ENCODE measurements around the gene PTPN14. TPM values are rescaled to one million over a fixed set of nuclear protein-coding genes. Genes with fewer than 3 reads are reported as not detected.
"Not testable (repeated sequence)": the region's sequence is repeated elsewhere in the genome, so short reads cannot be mapped to it uniquely, and the experiment has no call there.

PTPN14 gene
- polyA plus RNA-seq, 1 donor from 2014 or later = 0.07 TPM

DNA sequence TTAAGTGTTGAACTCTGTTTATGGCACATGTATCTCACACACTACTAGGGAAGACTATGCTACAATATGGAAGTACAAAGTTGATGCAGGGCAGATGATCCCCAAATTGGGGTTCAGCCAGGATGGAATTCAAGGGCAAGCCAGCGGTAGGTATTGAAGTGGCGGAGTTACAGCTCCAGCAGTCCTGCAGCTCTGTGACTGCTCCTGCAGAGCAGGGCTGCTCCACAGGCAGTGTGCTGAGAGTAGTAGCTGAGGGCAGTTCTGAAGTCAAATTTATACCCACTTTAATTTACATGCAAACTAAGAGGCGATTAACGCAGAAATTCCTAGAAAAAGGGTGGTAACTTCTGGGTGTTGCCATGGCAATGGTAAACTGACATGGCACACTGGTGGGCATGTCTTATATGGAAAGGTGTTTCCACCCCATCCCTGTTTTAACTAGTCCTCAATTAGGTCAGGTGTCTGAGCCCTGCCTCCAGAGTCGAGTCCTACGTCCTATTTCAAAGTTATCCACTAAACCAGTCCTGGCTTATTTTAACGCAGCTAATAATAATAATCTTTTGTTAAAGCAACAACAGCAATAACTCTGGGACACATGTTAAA is 31.0 kb upstream of the PTPN14 start:
- Histone ChIP-seq H3K9me3 (ENCODE audit: low read length) (no peaks in the 10 kb centered on the region), H3K9me2 (ENCODE audit: insufficient read depth, low read length) (no peaks in the 10 kb centered on the region), H3F3A (ENCODE audit: insufficient read depth, low read length, poor library complexity, severe bottlenecking) (no peaks in the 10 kb centered on the region), H2AFZ (ENCODE audit: low read depth, low read length) (no peak overlapping the region), H4K20me1 (ENCODE audit: insufficient read depth) (no peaks in the 10 kb centered on the region), H3K36me3 (ENCODE audit: insufficient read depth, low read length) (no peaks in the 10 kb centered on the region), H3K79me2 (replicated peaks; ENCODE audit: insufficient read depth, low read length) (no peaks in the 10 kb centered on the region), H3K27me3 (ENCODE audit: insufficient read depth, low read depth, low read length) (no peaks in the 10 kb centered on the region), H3K4me3 (ENCODE audit: low read length) (no peak overlapping the region), H3K4me2 (ENCODE audit: low read length) (no peak overlapping the region), H3K9ac (ENCODE audit: low read length) (no peak overlapping the region), H3K27ac (ENCODE audit: low read length) (no peak overlapping the region)
- TF ChIP-seq MXI1 (conservative IDR thresholded peaks at IDR 0.05; ENCODE audit: poor library complexity, severe bottlenecking) (no peak), RAD21 (conservative IDR thresholded peaks at IDR 0.05) (no peak)

DNA sequence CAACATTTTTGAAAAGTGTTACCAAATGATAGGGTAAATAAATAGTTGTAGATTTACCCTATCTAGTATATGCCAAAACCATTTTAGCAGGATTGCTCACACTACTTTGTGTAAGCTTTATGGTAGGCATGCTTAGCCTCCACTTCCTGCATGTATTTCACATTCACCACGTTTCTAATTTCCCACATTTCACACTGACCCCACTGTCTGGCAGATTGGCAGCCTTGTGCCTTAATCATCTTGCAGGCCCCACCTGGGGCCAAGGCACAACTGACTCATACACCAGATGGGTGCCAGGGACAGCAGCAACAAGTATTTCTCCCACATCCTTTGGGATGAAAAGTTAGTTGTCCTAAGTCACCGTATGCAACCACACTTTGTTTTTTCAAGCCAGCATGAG is 30.4 kb upstream of the PTPN14 start:
- H3K4me3 ChIP-seq (ENCODE audit: low read length) = no peak overlapping the region
- H3K4me2 ChIP-seq (ENCODE audit: low read length) = no peak overlapping the region
- H3K9me2 ChIP-seq (ENCODE audit: insufficient read depth, low read length) = no peaks in the 10 kb centered on the region
- H3K27ac ChIP-seq (ENCODE audit: low read length) = no peak overlapping the region
- no peak overlapping the region for H2AFZ ChIP-seq (ENCODE audit: low read depth, low read length)
- H4K20me1 ChIP-seq (ENCODE audit: insufficient read depth) = no peaks in the 10 kb centered on the region
- TF ChIP-seq TAF1 (IDR thresholded peaks at IDR 0.05; ENCODE audit: low read depth) = no peak
- TF ChIP-seq MXI1 (conservative IDR thresholded peaks at IDR 0.05; ENCODE audit: poor library complexity, severe bottlenecking) = no peak
- TF ChIP-seq SMC3 (conservative IDR thresholded peaks at IDR 0.05; ENCODE audit: poor library complexity) = no peak
- no peaks in the 10 kb centered on the region for H3K9me3 ChIP-seq (ENCODE audit: low read length)
- no peaks in the 10 kb centered on the region for H3K27me3 ChIP-seq (ENCODE audit: insufficient read depth, low read depth, low read length)
- H3K36me3 ChIP-seq (ENCODE audit: insufficient read depth, low read length) = no peaks in the 10 kb centered on the region
- H3K79me2 ChIP-seq (replicated peaks; ENCODE audit: insufficient read depth, low read length) = no peaks in the 10 kb centered on the region
- no peak overlapping the region for H3K9ac ChIP-seq (ENCODE audit: low read length)
- no peaks in the 10 kb centered on the region for H3F3A ChIP-seq (ENCODE audit: insufficient read depth, low read length, poor library complexity, severe bottlenecking)

DNA sequence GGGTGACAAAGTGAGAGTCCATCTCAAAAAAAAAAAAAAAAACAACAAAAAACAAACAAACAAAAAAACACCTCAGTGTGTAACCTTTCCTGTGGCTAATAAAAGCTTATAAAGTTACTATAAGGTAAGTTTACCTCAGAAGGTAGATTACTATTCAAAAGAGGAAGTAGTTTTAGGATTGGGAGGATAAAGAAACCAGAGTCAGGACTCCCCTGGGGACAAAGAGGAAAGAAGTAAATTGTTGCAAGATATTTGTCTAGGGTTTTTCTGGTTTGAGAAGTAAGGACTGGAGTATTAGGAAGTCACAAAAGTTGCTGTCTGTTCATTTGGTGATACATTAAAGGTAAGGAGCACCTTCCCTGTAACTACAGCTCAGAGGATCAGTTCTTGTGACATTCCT is 27.8 kb upstream of the PTPN14 start:
- no peak for TF ChIP-seq SMC3 (conservative IDR thresholded peaks at IDR 0.05; ENCODE audit: poor library complexity)
- TF ChIP-seq MXI1 (conservative IDR thresholded peaks at IDR 0.05; ENCODE audit: poor library complexity, severe bottlenecking) = no peak
- no peak for TF ChIP-seq RAD21 (conservative IDR thresholded peaks at IDR 0.05)
- TF ChIP-seq EZH2 (IDR thresholded peaks at IDR 0.05; ENCODE audit: borderline replicate concordance, insufficient read depth, low read length, poor library complexity, severe bottlenecking) = no peak
- TF ChIP-seq, protein P1, sequence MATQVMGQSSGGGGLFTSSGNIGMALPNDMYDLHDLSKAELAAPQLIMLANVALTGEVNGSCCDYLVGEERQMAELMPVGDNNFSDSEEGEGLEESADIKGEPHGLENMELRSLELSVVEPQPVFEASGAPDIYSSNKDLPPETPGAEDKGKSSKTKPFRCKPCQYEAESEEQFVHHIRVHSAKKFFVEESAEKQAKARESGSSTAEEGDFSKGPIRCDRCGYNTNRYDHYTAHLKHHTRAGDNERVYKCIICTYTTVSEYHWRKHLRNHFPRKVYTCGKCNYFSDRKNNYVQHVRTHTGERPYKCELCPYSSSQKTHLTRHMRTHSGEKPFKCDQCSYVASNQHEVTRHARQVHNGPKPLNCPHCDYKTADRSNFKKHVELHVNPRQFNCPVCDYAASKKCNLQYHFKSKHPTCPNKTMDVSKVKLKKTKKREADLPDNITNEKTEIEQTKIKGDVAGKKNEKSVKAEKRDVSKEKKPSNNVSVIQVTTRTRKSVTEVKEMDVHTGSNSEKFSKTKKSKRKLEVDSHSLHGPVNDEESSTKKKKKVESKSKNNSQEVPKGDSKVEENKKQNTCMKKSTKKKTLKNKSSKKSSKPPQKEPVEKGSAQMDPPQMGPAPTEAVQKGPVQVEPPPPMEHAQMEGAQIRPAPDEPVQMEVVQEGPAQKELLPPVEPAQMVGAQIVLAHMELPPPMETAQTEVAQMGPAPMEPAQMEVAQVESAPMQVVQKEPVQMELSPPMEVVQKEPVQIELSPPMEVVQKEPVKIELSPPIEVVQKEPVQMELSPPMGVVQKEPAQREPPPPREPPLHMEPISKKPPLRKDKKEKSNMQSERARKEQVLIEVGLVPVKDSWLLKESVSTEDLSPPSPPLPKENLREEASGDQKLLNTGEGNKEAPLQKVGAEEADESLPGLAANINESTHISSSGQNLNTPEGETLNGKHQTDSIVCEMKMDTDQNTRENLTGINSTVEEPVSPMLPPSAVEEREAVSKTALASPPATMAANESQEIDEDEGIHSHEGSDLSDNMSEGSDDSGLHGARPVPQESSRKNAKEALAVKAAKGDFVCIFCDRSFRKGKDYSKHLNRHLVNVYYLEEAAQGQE (IDR thresholded peaks at IDR 0.05; ENCODE audit: borderline replicate concordance) = no peak
- TF ChIP-seq EP300 (conservative IDR thresholded peaks at IDR 0.05; ENCODE audit: poor library complexity, severe bottlenecking) = no peak
- TF ChIP-seq, protein P2, sequence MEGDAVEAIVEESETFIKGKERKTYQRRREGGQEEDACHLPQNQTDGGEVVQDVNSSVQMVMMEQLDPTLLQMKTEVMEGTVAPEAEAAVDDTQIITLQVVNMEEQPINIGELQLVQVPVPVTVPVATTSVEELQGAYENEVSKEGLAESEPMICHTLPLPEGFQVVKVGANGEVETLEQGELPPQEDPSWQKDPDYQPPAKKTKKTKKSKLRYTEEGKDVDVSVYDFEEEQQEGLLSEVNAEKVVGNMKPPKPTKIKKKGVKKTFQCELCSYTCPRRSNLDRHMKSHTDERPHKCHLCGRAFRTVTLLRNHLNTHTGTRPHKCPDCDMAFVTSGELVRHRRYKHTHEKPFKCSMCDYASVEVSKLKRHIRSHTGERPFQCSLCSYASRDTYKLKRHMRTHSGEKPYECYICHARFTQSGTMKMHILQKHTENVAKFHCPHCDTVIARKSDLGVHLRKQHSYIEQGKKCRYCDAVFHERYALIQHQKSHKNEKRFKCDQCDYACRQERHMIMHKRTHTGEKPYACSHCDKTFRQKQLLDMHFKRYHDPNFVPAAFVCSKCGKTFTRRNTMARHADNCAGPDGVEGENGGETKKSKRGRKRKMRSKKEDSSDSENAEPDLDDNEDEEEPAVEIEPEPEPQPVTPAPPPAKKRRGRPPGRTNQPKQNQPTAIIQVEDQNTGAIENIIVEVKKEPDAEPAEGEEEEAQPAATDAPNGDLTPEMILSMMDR (IDR thresholded peaks at IDR 0.05; ENCODE audit: poor library complexity, severe bottlenecking) = no peak
- no peak for TF ChIP-seq POLR2AphosphoS5 (IDR thresholded peaks at IDR 0.05)
- no peak for TF ChIP-seq TAF1 (IDR thresholded peaks at IDR 0.05; ENCODE audit: low read depth)
- no peaks in the 10 kb centered on the region for H3K36me3 ChIP-seq (ENCODE audit: insufficient read depth, low read length)
- H3K79me2 ChIP-seq (replicated peaks; ENCODE audit: insufficient read depth, low read length) = no peaks in the 10 kb centered on the region

DNA sequence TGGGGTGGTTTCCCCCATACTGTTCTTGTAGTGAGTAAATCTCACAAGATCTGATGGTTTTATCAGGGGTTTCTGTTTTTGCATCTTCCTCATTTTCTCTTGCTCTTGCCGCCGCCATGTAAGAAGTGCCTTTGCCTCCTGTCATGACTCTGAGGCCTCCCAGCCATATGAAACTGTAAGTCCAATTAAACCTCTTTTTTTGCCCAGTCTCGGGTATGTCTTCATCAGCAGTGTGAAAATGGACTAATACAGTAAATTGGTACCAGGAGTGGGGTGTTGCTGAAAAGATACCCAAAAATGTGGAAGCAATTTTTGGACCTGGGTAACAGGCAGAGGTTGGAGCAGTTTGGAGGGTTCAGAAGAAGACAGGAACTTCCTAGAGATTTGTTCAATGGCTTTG is 24.7 kb upstream of the PTPN14 start:
- not testable (repeated sequence) for H3K9ac ChIP-seq (ENCODE audit: low read length); H3K9me2 ChIP-seq (ENCODE audit: insufficient read depth, low read length); H3F3A ChIP-seq (ENCODE audit: insufficient read depth, low read length, poor library complexity, severe bottlenecking); H3K4me2 ChIP-seq (ENCODE audit: low read length); H3K9me3 ChIP-seq (ENCODE audit: low read length); H4K20me1 ChIP-seq (ENCODE audit: insufficient read depth); H3K27ac ChIP-seq (ENCODE audit: low read length); H3K27me3 ChIP-seq (ENCODE audit: insufficient read depth, low read depth, low read length); H3K79me2 ChIP-seq (replicated peaks; ENCODE audit: insufficient read depth, low read length); H3K36me3 ChIP-seq (ENCODE audit: insufficient read depth, low read length); H2AFZ ChIP-seq (ENCODE audit: low read depth, low read length); H3K4me3 ChIP-seq (ENCODE audit: low read length)

More for the DNA sequence above, 27.8 kb upstream of the PTPN14 start:
- peaks cover 3% of the 10 kb centered on the region for H3K9me3 ChIP-seq (ENCODE audit: low read length)
- H4K20me1 ChIP-seq (ENCODE audit: insufficient read depth) = no peaks in the 10 kb centered on the region
- H3K4me2 ChIP-seq (ENCODE audit: low read length) = no peak overlapping the region
- no peaks in the 10 kb centered on the region for H3K9me2 ChIP-seq (ENCODE audit: insufficient read depth, low read length)
- no peak overlapping the region for H3K27ac ChIP-seq (ENCODE audit: low read length)
- no peak overlapping the region for H2AFZ ChIP-seq (ENCODE audit: low read depth, low read length)
- H3K4me3 ChIP-seq (ENCODE audit: low read length) = no peak overlapping the region
- H3K27me3 ChIP-seq (ENCODE audit: insufficient read depth, low read depth, low read length) = no peaks in the 10 kb centered on the region
- no peaks in the 10 kb centered on the region for H3F3A ChIP-seq (ENCODE audit: insufficient read depth, low read length, poor library complexity, severe bottlenecking)
- H3K9ac ChIP-seq (ENCODE audit: low read length) = no peak overlapping the region

All from neural cell (in vitro differentiated cells).